GM12875 (cell line): Measurements from ENCODE around the gene CLN3.

Experiments
- H3K4me3 ChIP-seq: one replicate; pipeline ENCODE4 v1.5.1; 2011; ENCODE audit warnings: low read depth, low read length, control low read depth
- TF ChIP-seq, protein P1 (sequence below): IDR thresholded peaks from 2 replicates; pipeline ENCODE4 v1.5.1; 2011; ENCODE audit warnings: low read depth, mild to moderate bottlenecking, control low read depth, inconsistent platforms, low read length, moderate library complexity, borderline replicate concordance; ENCODE audit not compliant: insufficient read depth

The CLN3 gene

DNA sequence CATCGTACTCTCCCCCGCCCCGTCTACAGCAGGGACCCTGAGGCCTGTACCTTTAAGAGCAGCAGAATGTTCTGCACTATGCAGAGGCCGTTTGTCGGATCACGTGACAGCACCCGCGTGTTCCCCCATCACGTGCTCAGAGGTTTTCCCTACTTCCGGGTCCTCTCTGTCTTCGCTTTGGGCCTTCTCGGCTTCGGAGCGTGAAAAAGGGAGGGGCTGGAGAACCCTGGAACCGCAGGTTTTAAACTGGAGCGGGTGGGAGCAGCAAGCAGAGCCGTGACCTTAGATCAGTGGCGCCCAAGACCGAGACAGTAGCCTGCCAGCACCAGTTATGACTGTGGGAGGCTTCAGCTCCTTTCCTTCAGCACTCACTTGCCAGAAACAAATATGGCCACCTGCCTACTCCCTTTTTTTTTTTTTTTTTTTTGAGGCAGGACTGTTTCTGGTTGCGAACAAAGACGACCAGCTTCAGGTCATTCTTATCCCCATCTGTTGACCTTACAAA lies at the start of gene CLN3:
Gene CLN3, minus strand, starts transcription at position 105 of the 505 bp plus-strand sequence. CDS start 315 bp downstream, outside the sequence.
- peak within 1 kb of the TSS; percentile 88 for H3K4me3 ChIP-seq
- TF ChIP-seq, protein P1, sequence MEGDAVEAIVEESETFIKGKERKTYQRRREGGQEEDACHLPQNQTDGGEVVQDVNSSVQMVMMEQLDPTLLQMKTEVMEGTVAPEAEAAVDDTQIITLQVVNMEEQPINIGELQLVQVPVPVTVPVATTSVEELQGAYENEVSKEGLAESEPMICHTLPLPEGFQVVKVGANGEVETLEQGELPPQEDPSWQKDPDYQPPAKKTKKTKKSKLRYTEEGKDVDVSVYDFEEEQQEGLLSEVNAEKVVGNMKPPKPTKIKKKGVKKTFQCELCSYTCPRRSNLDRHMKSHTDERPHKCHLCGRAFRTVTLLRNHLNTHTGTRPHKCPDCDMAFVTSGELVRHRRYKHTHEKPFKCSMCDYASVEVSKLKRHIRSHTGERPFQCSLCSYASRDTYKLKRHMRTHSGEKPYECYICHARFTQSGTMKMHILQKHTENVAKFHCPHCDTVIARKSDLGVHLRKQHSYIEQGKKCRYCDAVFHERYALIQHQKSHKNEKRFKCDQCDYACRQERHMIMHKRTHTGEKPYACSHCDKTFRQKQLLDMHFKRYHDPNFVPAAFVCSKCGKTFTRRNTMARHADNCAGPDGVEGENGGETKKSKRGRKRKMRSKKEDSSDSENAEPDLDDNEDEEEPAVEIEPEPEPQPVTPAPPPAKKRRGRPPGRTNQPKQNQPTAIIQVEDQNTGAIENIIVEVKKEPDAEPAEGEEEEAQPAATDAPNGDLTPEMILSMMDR, result no peak

DNA sequence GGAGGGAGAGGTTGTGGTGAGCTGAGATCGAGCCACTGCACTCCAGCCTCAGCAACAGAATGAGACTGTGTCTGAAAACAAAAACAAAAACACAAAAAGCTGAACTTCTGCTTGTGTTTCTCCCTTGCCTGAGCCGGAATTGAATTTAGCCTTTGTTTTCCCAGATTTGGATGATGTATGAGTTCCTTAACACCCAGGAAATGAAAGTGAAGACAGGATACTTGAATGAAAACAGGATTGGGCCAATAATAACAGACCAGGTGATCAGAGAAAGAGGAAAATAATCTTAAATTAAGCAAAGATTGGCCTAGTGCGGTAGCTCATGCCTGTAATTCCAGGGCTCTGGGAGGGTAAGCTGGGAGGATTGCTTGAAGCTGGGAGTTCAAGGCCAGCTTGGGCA lies 48.5 kb upstream of the CLN3 start:
- TF ChIP-seq, protein P1, result no peak
- no peak overlapping the region for H3K4me3 ChIP-seq

DNA sequence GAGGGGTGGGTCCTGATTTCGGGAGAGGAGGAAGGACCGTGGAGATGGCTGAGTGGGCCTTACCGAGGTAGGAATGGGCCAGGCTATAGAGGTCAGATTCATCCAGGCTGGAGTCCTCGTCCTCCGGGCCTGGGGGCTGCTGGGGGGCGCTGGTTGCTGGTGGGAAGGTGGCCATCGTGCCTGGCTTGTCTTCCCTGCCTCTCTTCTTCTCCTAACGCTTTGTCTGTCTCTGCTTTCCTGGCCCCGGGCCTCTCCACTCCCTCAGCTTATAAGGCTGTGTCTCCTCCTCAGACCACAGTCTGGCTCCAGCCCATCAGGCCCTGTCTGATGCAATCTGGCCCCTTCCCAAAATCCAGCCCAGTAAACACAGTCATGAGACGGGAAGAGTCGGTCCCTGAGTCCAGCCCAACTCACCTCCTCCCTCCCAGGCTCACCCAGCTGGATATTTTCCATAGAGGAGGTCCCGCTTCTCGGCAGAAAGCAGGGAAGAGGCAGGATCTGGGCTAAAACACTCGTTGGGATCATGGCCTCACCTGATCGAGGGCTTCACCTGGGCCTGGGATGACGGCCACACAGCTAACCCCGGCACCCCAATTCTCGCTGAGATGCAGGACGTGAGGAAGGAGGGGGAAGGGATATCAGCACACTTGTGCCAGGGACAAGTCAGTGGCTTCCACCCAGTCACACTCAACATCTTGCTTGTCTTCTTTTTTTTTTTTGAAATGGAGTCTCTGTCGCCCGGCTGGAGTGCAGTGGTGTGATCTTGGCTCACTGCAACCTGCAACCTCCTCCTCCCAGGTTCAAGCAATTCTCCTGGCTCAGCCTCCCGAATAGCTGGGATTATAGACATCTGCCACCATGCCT lies 47.1 kb upstream of the CLN3 start, which contains the start of gene NUPR1:
Gene NUPR1, minus strand, starts transcription at position 242 of the 864 bp plus-strand sequence. Its CDS starts 67 bp downstream, at position 175.
- H3K4me3 ChIP-seq, result no peak within 1 kb of the TSS
- TF ChIP-seq, protein P1, result no peak

DNA sequence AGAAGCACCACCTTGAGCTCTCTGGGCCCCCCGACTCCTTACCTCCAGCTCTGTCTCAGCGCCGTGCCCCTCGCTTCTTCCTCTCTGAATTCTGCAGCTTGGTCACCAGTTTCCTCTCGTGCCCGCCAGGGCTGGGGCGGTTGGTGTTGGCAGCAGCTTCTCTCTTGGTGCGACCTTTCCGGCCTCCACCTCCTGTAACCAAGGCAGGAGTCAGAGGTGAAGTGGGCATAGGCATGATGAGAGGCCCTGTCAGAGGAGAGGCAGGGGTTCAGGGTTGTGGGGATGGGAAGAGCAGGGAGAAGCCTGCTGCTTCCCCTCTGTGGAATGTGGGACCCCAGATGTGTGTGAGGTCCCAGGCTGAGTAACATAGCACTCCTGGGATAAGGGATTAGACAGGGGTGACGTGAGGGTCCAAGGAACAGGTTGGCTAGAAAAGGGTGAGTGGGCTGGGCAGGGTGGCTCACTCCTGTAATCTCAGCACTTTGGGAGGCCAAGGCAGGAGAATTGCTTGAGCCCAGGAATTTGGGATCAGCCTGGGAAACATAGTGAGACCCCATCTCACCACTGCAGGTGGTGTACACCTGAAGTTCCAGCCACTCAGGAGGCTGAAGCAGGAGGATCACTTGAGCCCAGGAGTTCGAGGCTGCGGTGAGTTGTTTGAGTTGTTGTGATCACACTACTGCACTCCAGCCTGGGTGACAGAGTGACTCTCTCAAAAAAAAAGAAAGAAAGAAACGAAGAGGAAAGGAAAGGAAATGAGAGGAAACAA lies 46.3 kb upstream of the CLN3 start:
- no peak overlapping the region for H3K4me3 ChIP-seq
- TF ChIP-seq, protein P1, result no peak

DNA sequence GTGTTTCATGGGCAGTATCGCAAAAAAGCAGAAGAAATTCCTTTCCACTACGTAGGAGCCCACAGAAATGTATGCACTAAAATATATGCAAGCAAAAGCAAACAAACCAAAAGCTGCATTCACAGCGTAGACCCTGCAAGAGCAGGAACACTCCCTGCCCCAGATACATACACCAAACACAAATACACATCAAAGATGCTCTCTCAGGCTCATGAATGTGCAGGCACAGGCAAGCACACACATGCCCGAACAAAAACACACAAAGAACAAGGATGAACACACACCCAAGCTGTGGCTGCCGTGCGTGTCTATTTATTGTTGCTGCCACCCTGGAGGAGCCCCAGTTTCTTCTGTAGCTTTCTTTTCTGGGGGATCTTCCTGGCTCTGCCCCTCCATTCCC lies 45.2 kb upstream of the CLN3 start:
- TF ChIP-seq, protein P1, result no peak
- no peak overlapping the region for H3K4me3 ChIP-seq

DNA sequence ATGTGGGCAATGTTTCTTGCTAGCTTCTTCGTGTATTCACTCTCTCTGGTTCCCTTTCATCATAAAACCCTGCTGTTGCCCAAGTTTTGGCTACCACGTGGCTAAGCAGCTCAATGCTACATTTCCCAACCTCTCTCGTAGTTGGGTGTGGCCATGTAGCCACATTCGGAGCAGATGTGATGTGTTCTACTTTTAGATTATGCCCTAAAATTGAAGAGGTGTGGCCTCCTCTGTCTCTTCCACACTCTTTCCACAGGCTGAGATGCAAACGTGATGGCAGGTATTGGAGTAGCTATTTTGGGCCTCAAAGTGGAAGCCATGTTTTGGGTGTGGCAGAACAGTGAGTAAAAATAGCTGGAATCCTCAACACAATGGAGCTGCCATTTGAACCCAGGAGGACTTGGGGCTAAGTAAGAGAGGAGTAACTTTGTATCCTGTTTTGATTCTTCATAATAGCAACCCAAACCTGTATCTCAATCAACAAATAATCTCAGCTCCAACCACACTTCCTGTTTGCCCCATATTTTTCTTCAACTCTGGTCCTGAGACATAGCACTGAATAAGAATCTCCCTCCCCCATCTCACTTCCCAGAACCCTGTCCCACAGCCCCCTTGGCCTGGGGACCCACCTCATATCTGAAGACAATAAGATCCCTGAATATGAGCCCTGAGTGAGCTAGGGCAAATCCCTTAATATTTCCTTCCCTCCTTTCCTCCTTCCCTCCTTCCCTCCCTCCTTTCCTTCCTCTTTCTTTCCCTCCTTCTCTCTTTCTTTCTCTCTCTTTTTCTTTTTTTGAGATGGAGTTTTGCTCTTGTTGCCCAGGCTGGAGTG lies 42.9 kb upstream of the CLN3 start:
- H3K4me3 ChIP-seq, result no peak overlapping the region
- TF ChIP-seq, protein P1, result no peak
